SU-DHL-6 (cell line): Measurements from ENCODE around the gene NOTCH2.

Source experiments
- H2AFZ ChIP-seq: fragments of 200-600 bp; sonication (generic); 2 replicates; pipeline ENCODE4 v1.6.1; 2014; ENCODE audit warnings: low read depth, mild to moderate bottlenecking, moderate library complexity, mixed read lengths, antibody characterized with exemption, low read length; ENCODE audit not compliant: severe bottlenecking
- H3F3A ChIP-seq: fragments of 200-600 bp; shearing (Covaris generic); 2 replicates; pipeline ENCODE4 v1.6.0; 2016; ENCODE audit warnings: antibody characterized with exemption, mild to moderate bottlenecking; ENCODE audit not compliant: insufficient read depth
- H3K27ac ChIP-seq: fragments of 200-600 bp; sonication (generic); 2 replicates; pipeline ENCODE4 v1.5.1; 2016; ENCODE audit warnings: low read depth, mild to moderate bottlenecking, low read length, moderate library complexity, mixed read lengths
- H3K27me3 ChIP-seq: fragments of 200-600 bp; sonication (generic), shearing (Covaris generic); 2 replicates; pipeline ENCODE4 v1.6.0; 2014; ENCODE audit warnings: mild to moderate bottlenecking, low read length
- H3K36me3 ChIP-seq: fragments of 200-600 bp; sonication (generic); 2 replicates; pipeline ENCODE4 v1.6.1; 2014; ENCODE audit warnings: mild to moderate bottlenecking, low read length, mixed read lengths
- H3K4me2 ChIP-seq: fragments of 300-600, 200-600 bp; shearing (Covaris generic), sonication (generic); 2 replicates; pipeline ENCODE4 v1.6.0; 2014; ENCODE audit warnings: low read length, low read depth, mild to moderate bottlenecking; ENCODE audit not compliant: poor library complexity, severe bottlenecking
- H3K4me3 ChIP-seq: fragments of 200-600 bp; sonication (generic); 2 replicates; pipeline ENCODE4 v1.5.1; 2014; ENCODE audit warnings: antibody characterized with exemption, low read length, mild to moderate bottlenecking, mixed read lengths; ENCODE audit not compliant: insufficient read depth, poor library complexity, severe bottlenecking
- H3K79me2 ChIP-seq: fragments of 200-600 bp; sonication (generic); 2 replicates; pipeline ENCODE4 v1.6.1; 2014; ENCODE audit warnings: mild to moderate bottlenecking, low read length, moderate library complexity; ENCODE audit not compliant: insufficient read depth
- H3K9ac ChIP-seq: fragments of 200-600 bp; sonication (generic); 2 replicates; pipeline ENCODE4 v1.7.0; 2014; ENCODE audit warnings: mild to moderate bottlenecking, low read length
- H3K9me2 ChIP-seq: fragments of 200-600 bp; sonication (generic); replicated peaks from 2 replicates; pipeline ENCODE4 v1.6.1; 2014; ENCODE audit warnings: low read length; ENCODE audit not compliant: insufficient read depth
- H3K9me3 ChIP-seq: fragments of 200-600 bp; sonication (generic); 2 replicates; pipeline ENCODE4 v1.6.1; 2014; ENCODE audit warnings: low read length, mixed read lengths; ENCODE audit not compliant: insufficient read depth
- H4K20me1 ChIP-seq: fragments of 200-600 bp; sonication (generic); 2 replicates; pipeline ENCODE4 v1.6.1; 2014; ENCODE audit warnings: low read depth, mild to moderate bottlenecking, antibody characterized with exemption, low read length, moderate library complexity, mixed read lengths
- EZH2phosphoT487 ChIP-seq: fragments of 200-600 bp; sonication (generic), shearing (Covaris generic); conservative IDR thresholded peaks from 2 replicates; pipeline ENCODE4 v1.6.1; 2018; ENCODE audit warnings: mild to moderate bottlenecking, antibody characterized with exemption, low read length, moderate library complexity, mixed read lengths
- TF ChIP-seq, protein P1 (sequence below): fragments of 200-600 bp; sonication (generic); IDR thresholded peaks from one replicate; pipeline ENCODE4 v1.5.1; 2017; ENCODE audit warnings: antibody characterized with exemption, mild to moderate bottlenecking, low read length, moderate library complexity; ENCODE audit not compliant: insufficient read depth, poor library complexity, severe bottlenecking

The NOTCH2 gene

DNA sequence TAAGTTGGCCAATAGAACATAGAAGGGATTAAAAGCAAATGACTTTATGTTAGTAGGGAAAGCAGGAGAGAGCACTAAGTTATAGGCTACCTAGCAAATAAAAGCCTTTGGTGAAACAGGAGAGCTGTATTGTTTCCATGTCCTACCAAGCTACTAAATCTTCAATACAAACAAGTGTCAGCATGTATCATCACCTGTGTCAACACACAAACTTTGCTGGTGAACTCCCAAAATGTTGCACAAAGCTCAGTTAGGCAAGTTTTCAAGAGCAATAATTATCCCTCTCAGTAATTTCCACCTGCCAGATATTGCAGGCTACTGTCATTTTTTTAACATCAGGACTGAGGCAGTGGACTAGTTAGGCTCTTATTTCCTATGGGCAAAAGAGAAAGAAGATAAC lies 95.4 kb downstream of the NOTCH2 start:
- Histone ChIP-seq H3K79me2 (no peaks in the 10 kb centered on the region), H3K27ac (no peak overlapping the region), H3F3A (no peaks in the 10 kb centered on the region), H4K20me1 (no peaks in the 10 kb centered on the region), H3K9me3 (no peaks in the 10 kb centered on the region), H3K9ac (no peak overlapping the region), H3K36me3 (no peaks in the 10 kb centered on the region), H2AFZ (no peak overlapping the region), H3K27me3 (no peaks in the 10 kb centered on the region), H3K4me3 (no peak overlapping the region), H3K4me2 (no peak overlapping the region), H3K9me2 (no peaks in the 10 kb centered on the region)
- TF ChIP-seq, protein P1, sequence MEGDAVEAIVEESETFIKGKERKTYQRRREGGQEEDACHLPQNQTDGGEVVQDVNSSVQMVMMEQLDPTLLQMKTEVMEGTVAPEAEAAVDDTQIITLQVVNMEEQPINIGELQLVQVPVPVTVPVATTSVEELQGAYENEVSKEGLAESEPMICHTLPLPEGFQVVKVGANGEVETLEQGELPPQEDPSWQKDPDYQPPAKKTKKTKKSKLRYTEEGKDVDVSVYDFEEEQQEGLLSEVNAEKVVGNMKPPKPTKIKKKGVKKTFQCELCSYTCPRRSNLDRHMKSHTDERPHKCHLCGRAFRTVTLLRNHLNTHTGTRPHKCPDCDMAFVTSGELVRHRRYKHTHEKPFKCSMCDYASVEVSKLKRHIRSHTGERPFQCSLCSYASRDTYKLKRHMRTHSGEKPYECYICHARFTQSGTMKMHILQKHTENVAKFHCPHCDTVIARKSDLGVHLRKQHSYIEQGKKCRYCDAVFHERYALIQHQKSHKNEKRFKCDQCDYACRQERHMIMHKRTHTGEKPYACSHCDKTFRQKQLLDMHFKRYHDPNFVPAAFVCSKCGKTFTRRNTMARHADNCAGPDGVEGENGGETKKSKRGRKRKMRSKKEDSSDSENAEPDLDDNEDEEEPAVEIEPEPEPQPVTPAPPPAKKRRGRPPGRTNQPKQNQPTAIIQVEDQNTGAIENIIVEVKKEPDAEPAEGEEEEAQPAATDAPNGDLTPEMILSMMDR, result no peak
- TF ChIP-seq EZH2phosphoT487, result no peak

DNA sequence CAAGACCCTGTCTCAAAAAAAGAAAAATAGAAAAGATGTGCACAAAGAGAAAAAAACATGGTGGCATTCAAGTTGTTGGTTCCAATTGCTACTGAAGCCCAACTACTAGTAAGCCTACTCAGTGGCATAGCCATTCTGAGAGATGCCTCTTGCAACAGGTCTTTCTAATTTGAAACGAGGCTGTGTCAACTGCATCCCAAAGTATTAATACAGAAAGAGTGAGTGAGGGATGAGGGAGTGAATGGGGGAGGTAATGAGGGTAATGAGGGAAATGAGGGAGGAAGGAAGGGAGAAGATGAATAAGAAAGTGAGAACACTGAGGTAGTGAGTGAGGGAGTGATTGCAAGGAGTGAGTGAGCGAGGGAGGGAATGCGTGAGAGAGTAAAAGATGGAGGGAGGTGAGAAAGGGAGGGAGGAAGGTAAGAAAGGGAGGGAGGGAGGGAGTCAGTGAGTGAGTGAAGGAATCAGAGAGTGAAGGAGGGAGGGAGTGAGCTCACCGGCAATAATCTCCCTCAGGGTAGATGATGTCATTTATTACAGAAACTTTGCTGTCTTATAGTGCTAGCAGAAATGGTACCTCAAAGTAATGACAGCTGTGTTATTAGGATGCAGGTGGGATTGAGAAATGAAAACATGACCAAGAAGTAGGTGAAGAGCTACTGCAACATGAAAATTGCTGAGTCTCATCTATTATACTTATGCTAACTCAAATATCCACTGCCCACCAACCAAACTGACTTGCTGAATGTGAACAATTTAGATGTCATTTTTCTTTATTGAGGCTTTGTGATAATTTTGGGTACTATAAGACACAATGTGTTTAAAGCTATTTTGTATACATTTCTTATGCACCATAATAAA lies 97.5 kb downstream of the NOTCH2 start:
- no peak for TF ChIP-seq EZH2phosphoT487
- TF ChIP-seq, protein P1, result no peak
- Histone ChIP-seq H3K9me2 (no peaks in the 10 kb centered on the region), H3K27ac (no peak overlapping the region), H4K20me1 (no peaks in the 10 kb centered on the region), H3K4me3 (no peak overlapping the region), H3K9ac (no peak overlapping the region), H3F3A (no peaks in the 10 kb centered on the region), H3K79me2 (no peaks in the 10 kb centered on the region), H3K27me3 (no peaks in the 10 kb centered on the region), H3K36me3 (no peaks in the 10 kb centered on the region), H3K4me2 (no peak overlapping the region), H3K9me3 (no peaks in the 10 kb centered on the region), H2AFZ (no peak overlapping the region)

DNA sequence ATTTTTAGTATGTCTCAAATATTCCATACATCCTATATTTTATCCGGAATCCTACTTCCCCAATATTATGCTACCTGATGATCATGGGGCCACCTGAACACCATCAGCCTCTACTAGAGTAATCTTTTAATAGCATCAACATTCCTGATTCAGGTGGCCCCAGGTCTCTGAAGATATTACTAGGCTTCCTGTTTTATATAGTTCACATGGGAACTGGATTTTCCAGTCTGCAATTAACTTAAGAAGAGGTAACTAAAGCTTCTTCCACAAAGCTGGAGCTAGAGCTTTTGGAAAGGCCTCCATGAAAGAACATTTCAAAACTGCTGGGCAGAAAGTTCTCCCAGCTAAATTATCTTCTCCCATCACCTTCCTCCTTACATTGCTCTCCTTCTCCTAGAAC lies 100.9 kb downstream of the NOTCH2 start:
- Histone ChIP-seq H3K27ac (no peak overlapping the region), H3K79me2 (no peaks in the 10 kb centered on the region), H3K9me2 (no peaks in the 10 kb centered on the region), H3K36me3 (no peaks in the 10 kb centered on the region), H4K20me1 (no peaks in the 10 kb centered on the region), H3K4me2 (no peak overlapping the region), H3K27me3 (no peaks in the 10 kb centered on the region), H3K4me3 (no peak overlapping the region), H2AFZ (no peak overlapping the region), H3F3A (no peaks in the 10 kb centered on the region), H3K9ac (no peak overlapping the region), H3K9me3 (no peaks in the 10 kb centered on the region)
- TF ChIP-seq, protein P1, result no peak
- no peak for TF ChIP-seq EZH2phosphoT487
